D721Med (cell line): Measurements from ENCODE around the gene CDC25A.
"Not testable (repeated sequence)": the region's sequence is repeated elsewhere in the genome, so short reads cannot be mapped to it uniquely, and the experiment has no call there.

Source experiments
- DNase-seq: peaks from one replicate; pipeline ENCODE4 v3.0.0; 2011; ENCODE audit warnings: low spot score; ENCODE audit not compliant: insufficient read length
- FAIRE-seq: peaks from 2 replicates; lab custom pipeline; 2011; peaks lifted over from hg19 to GRCh38; lab: Jason Lieb, UNC
- CTCF ChIP-seq: IDR thresholded peaks from 2 replicates; pipeline ENCODE4 v1.5.1; 2012; ENCODE audit warnings: mild to moderate bottlenecking, control low read depth; ENCODE audit not compliant: insufficient read depth; ENCODE audit errors: missing control alignments

The CDC25A gene

GRCh38 chr3:48215019-48215418 lies 26.8 kb upstream of the CDC25A start:
- FAIRE-seq (no peak), DNase-seq (no peak)
- no peak for TF ChIP-seq CTCF

- no peak for DNase-seq
- no peak for TF ChIP-seq CTCF
- no peak for FAIRE-seq
Measured at GRCh38 chr3:48214225-48214624, 26.0 kb upstream of the CDC25A start.

- DNase-seq, FAIRE-seq: not testable (repeated sequence)
Measured at GRCh38 chr3:48211776-48212175, 23.6 kb upstream of the CDC25A start.

DNA sequence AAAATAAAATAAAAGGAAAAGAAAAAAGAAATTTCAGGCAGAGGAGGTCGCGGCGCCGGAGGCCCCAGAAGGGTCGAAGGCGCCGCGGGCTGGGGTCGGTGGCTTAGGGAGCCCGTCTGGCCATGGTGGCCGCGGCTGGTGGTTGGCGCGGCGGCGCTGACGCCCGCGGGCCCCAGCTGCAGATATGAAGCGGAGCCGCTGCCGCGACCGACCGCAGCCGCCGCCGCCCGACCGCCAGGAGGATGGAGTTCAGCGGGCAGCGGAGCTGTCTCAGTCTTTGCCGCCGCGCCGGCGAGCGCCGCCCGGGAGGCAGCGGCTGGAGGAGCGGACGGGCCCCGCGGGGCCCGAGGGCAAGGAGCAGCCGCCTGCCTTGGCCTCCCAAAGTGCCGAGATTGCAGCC lies 22.3 kb upstream of the CDC25A start:
- not testable (repeated sequence) for DNase-seq, FAIRE-seq

GRCh38 chr3:48209445-48209844 lies 21.2 kb upstream of the CDC25A start:
- DNase-seq (no peak), FAIRE-seq (no peak)
- TF ChIP-seq CTCF, result no peak

GRCh38 chr3:48208076-48208475 lies 19.9 kb upstream of the CDC25A start:
- TF ChIP-seq CTCF, result no peak
- no peak for DNase-seq
- FAIRE-seq, result no peak

- FAIRE-seq (no peak), DNase-seq (no peak)
- no peak for TF ChIP-seq CTCF
Measured at GRCh38 chr3:48202632-48203031, 14.4 kb upstream of the CDC25A start.

DNA sequence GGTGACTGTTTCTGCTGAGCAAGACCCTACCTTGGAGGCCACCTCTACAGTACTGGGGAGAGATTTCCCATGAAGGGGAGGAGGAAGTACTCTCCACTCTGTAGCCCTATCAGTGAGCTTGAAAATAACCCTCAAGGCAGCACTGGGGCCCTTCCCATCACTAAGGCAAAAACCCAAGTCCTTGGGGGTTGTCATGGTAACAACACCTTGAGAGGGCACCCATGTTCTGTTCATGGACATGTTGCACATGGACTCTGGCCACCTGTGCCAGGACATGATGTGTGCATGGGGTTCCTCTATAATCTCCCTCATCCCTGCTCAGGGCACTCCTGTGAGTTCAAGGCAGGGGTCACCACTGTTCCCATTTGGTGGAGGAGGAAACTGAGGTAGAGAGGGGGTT lies 10.9 kb upstream of the CDC25A start:
- no peak for FAIRE-seq
- DNase-seq, result no peak

More for the DNA sequence above, 10.9 kb upstream of the CDC25A start:
- no peak for TF ChIP-seq CTCF
